Caco-2 (cell line): ENCODE measurements around the gene RASL11B. TPM values are rescaled to one million over a fixed set of nuclear protein-coding genes. Genes with fewer than 3 reads are reported as not detected.

Experiments used
- BruUV-seq: library from RNA; stranded (reverse); fragments of 400-500 nt; replicated peaks from 2 replicates; lab custom pipeline; 2021; lab: Mats Ljungman, UMichigan
- CTCF ChIA-PET: fragments of 300-600 bp; sonication (Branson Sonifier 250); formaldehyde crosslinking; loops from one replicate; lab custom pipeline; 2022; ENCODE audit warnings: antibody characterized with exemption; lab: Charles Lee
- POLR2A ChIA-PET: fragments of 300-600 bp; sonication (Branson Sonifier 250); formaldehyde crosslinking; loops from one replicate; lab custom pipeline; 2022; ENCODE audit warnings: antibody characterized with exemption; lab: Charles Lee
- DNase-seq, 2 experiments: peaks; one replicate each; pipeline versions ENCODE4 v3.0.0 to v3.0.0-alpha.2; 2020 to 2022
- H3K27me3 ChIP-seq: replicated peaks from 2 replicates; pipeline ENCODE4 v1.6.0; 2011; ENCODE audit warnings: low read length; ENCODE audit not compliant: control insufficient read depth, insufficient read depth
- H3K36me3 ChIP-seq: 2 replicates; pipeline ENCODE4 v1.5.1; 2011; ENCODE audit warnings: low read length; ENCODE audit not compliant: control insufficient read depth, insufficient read depth
- H3K4me1 ChIP-seq: fragments of 250-450 bp; sonication (Bioruptor Pico); 2 replicates; pipeline ENCODE4 v1.5.1; 2020; ENCODE audit warnings: mild to moderate bottlenecking
- H3K4me3 ChIP-seq: 2 replicates; pipeline ENCODE4 v1.5.1; 2011; ENCODE audit warnings: low read depth, mild to moderate bottlenecking, control low read depth, low read length
- H3K9me3 ChIP-seq: fragments of 250-450 bp; sonication (Bioruptor Pico); 2 replicates; pipeline ENCODE4 v1.5.1; 2020; ENCODE audit warnings: mild to moderate bottlenecking, moderate library complexity
- H3K27ac Mint-ChIP-seq: one replicate; pipeline ENCODE4 v1.8.0; 2022; ENCODE audit warnings: mixed read lengths; ENCODE audit not compliant: unreplicated experiment
- H3K27me3 Mint-ChIP-seq: one replicate; pipeline ENCODE4 v1.8.0; 2022; ENCODE audit warnings: mixed read lengths; ENCODE audit not compliant: insufficient read depth, unreplicated experiment
- H3K36me3 Mint-ChIP-seq: one replicate; pipeline ENCODE4 v1.8.0; 2022; ENCODE audit warnings: mild to moderate bottlenecking, mixed read lengths; ENCODE audit not compliant: insufficient read depth, unreplicated experiment
- H3K4me1 Mint-ChIP-seq: one replicate; pipeline ENCODE4 v1.8.0; 2022; ENCODE audit warnings: low read depth, mixed read lengths; ENCODE audit not compliant: unreplicated experiment
- H3K4me3 Mint-ChIP-seq: one replicate; pipeline ENCODE4 v1.8.0; 2022; ENCODE audit warnings: mild to moderate bottlenecking, moderate library complexity, mixed read lengths; ENCODE audit not compliant: unreplicated experiment
- H3K9me3 Mint-ChIP-seq: one replicate; pipeline ENCODE4 v1.8.0; 2022; ENCODE audit warnings: mixed read lengths; ENCODE audit not compliant: unreplicated experiment
- intact Hi-C: fragments of 100-400 bp; cut with micrococcal nuclease; formaldehyde crosslinking; loops from one replicate; pipeline ENCODE4 v1.10.0; 2022; ENCODE audit not compliant: unreplicated experiment
- total RNA-seq: library from RNA; stranded (reverse); gene quantifications from 2 replicates; pipeline ENCODE4 v1.2.3, GENCODE V29; 2022
- TF ChIP-seq, protein P1 (sequence below), 2 experiments: fragments of 200-600 bp in 1 of 2; IDR thresholded peaks; 1 replicate in 1 of 2; 2 replicates in 1 of 2; pipeline versions ENCODE4 v1.5.1 to v1.8.0; 2011 to 2022; ENCODE audit warnings: antibody characterized with exemption in 1 of 2, control low read depth in 1 of 2, inconsistent platforms in 1 of 2, low read depth in 1 of 2, low read length in 1 of 2, mild to moderate bottlenecking in 1 of 2, moderate library complexity in 1 of 2; ENCODE audit not compliant: insufficient read depth in 1 of 2, severe bottlenecking in 1 of 2, unreplicated experiment in 1 of 2

RASL11B gene
- total RNA-seq, 1 experiment from 2014 or later = 23.3 TPM

DNA sequence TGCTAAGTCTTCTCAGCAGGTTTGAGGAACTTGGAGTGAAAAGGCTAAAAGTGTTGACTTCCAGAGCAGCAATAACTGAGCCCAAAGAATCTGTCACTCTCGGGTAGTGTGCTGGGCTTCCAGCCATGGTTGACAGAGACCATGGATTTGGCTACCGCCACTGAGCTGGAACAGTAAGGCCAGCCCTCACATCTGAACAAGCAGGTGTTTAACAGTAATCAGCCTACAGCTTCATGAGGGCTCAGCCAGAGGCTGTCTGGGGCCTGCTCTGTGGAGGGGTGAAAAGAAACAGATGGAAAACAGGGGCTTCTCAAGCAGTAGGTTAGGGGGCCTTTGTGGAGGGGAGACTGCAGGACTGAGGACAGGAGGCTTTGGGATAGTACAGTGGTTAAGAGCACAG, 14.9 kb downstream of the RASL11B start:
- BruUV-seq = no TSS peak
- H3K4me3 Mint-ChIP-seq = no peak overlapping the region
- H3K4me1 Mint-ChIP-seq = peaks cover 15% of the 10 kb centered on the region
- H3K36me3 Mint-ChIP-seq = no peaks in the 10 kb centered on the region
- no peak overlapping the region for H3K27ac Mint-ChIP-seq
- no peaks in the 10 kb centered on the region for H3K36me3 ChIP-seq
- TF ChIP-seq, protein P1, sequence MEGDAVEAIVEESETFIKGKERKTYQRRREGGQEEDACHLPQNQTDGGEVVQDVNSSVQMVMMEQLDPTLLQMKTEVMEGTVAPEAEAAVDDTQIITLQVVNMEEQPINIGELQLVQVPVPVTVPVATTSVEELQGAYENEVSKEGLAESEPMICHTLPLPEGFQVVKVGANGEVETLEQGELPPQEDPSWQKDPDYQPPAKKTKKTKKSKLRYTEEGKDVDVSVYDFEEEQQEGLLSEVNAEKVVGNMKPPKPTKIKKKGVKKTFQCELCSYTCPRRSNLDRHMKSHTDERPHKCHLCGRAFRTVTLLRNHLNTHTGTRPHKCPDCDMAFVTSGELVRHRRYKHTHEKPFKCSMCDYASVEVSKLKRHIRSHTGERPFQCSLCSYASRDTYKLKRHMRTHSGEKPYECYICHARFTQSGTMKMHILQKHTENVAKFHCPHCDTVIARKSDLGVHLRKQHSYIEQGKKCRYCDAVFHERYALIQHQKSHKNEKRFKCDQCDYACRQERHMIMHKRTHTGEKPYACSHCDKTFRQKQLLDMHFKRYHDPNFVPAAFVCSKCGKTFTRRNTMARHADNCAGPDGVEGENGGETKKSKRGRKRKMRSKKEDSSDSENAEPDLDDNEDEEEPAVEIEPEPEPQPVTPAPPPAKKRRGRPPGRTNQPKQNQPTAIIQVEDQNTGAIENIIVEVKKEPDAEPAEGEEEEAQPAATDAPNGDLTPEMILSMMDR (IDR thresholded peaks at IDR 0.05; ENCODE audit: insufficient read depth in 1 of 2, low read depth in 1 of 2, low read length in 1 of 2, severe bottlenecking in 1 of 2, unreplicated experiment in 1 of 2) = no peak
- no peaks in the 10 kb centered on the region for H3K27me3 Mint-ChIP-seq
- no peaks in the 10 kb centered on the region for H3K27me3 ChIP-seq
- POLR2A ChIA-PET = no interaction called here
- H3K4me3 ChIP-seq = no peak overlapping the region
- 0 out of 2 replicates have a peak, but pooled peaks cover 5% of the 10 kb centered on the region for H3K4me1 ChIP-seq
- H3K9me3 Mint-ChIP-seq = peaks cover 9% of the 10 kb centered on the region
- no peaks in the 10 kb centered on the region for H3K9me3 ChIP-seq
- no peak for DNase-seq
- CTCF ChIA-PET = no interaction called here
- intact Hi-C loops = loop anchor here (10.0 kb wide), 1 partner anchor 332 kb away; no protein-coding TSS in a partner anchor

DNA sequence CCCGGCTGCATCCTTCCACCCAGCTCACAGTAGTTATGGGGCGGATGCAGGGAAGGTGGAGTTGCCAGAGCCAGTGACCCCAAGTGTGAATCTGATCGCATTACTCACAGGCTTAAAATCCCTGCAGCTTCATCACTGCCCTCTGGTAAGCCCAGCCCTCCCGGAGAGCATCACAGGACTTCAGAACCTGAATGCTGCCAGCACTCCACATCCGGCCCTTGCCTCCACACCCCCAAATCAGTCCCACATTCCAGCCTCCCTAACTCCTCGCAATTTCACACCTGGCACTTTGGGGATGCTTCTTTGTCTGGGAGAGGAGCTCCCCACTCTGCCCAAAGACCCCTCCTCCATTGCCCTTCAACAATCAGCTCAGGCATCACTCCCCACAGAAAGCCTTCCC, 15.6 kb downstream of the RASL11B start:
- Histone ChIP-seq H3K9me3 (no peaks in the 10 kb centered on the region), H3K36me3 (no peaks in the 10 kb centered on the region), H3K4me1 (peaks cover 7% of the 10 kb centered on the region; the same call in 1 of the 2 replicates), H3K27me3 (no peaks in the 10 kb centered on the region), H3K4me3 (no peak overlapping the region)
- no peak overlapping the region for H3K27ac Mint-ChIP-seq
- H3K27me3 Mint-ChIP-seq = no peaks in the 10 kb centered on the region
- peaks cover 11% of the 10 kb centered on the region for H3K9me3 Mint-ChIP-seq
- TF ChIP-seq, protein P1 (IDR thresholded peaks at IDR 0.05; ENCODE audit: insufficient read depth in 1 of 2, low read depth in 1 of 2, low read length in 1 of 2, severe bottlenecking in 1 of 2, unreplicated experiment in 1 of 2) = no peak
- intact Hi-C loops = loop anchor here (10.0 kb wide), 1 partner anchor 333 kb away; no protein-coding TSS in a partner anchor
- H3K4me1 Mint-ChIP-seq = peaks cover 15% of the 10 kb centered on the region
- H3K36me3 Mint-ChIP-seq = no peaks in the 10 kb centered on the region
- no TSS peak for BruUV-seq
- ChIA-PET POLR2A (no interaction called here), CTCF (no interaction called here)
- H3K4me3 Mint-ChIP-seq = no peak overlapping the region
- DNase-seq = no peak

DNA sequence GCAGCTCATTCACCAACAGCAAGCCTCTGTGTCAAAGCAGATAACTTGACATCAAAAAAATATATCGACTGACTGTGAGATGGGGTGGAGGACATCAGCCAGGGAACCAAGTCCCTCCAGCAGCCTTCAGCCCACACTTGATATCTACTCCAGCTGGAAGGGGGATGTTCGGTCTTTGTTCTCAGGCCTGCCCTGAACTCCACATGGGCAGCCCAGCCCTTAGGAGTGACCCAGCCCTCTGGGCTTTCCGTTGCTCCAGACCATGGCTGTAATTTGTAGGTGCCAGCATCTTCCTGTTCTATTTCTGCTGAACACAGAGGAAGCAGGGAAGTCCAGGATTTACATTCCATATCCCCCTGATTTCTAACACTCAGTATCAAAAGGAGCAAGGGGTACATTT, 17.4 kb downstream of the RASL11B start:
- Histone ChIP-seq H3K36me3 (no peaks in the 10 kb centered on the region), H3K27me3 (no peaks in the 10 kb centered on the region), H3K9me3 (no peaks in the 10 kb centered on the region), H3K4me3 (no peak overlapping the region), H3K4me1 (peaks cover 18% of the 10 kb centered on the region)
- ChIA-PET CTCF (no interaction called here), POLR2A (no interaction called here)
- H3K36me3 Mint-ChIP-seq = no peaks in the 10 kb centered on the region
- no peak for DNase-seq
- no peak overlapping the region for H3K4me3 Mint-ChIP-seq
- peaks cover 11% of the 10 kb centered on the region for H3K9me3 Mint-ChIP-seq
- H3K4me1 Mint-ChIP-seq = peaks cover 21% of the 10 kb centered on the region
- intact Hi-C loops = loop anchor here (10.0 kb wide), 1 partner anchor 335 kb away; no protein-coding TSS in a partner anchor
- TF ChIP-seq, protein P1 (IDR thresholded peaks at IDR 0.05; ENCODE audit: insufficient read depth in 1 of 2, low read depth in 1 of 2, low read length in 1 of 2, severe bottlenecking in 1 of 2, unreplicated experiment in 1 of 2) = no peak
- BruUV-seq = no TSS peak
- no peaks in the 10 kb centered on the region for H3K27me3 Mint-ChIP-seq
- no peak overlapping the region for H3K27ac Mint-ChIP-seq
